ENCODE results near the gene PCSK6.

GRCh38 chr15:101469520-101470288 lies 19.8 kb downstream of the PCSK6 start:
- no peak for TF ChIP-seq CTCF (IDR thresholded peaks at IDR 0.05; ENCODE audit: control extremely low read depth in 1 of 3, insufficient read depth in 1 of 3, low read depth in 1 of 3, low read length in 3 of 3)
- TF ChIP-seq EZH2 (IDR thresholded peaks at IDR 0.05; ENCODE audit: low read depth, low read length, severe bottlenecking), result no peak
- TF ChIP-seq GABPA (IDR thresholded peaks at IDR 0.05; ENCODE audit: borderline replicate concordance, insufficient read depth, low read length), result no peak
- TF ChIP-seq EP300 (IDR thresholded peaks at IDR 0.05; ENCODE audit: borderline replicate concordance in 1 of 2, low read depth in 2 of 2, low read length in 2 of 2), result no peak

Measured in H1 (cell line).